Psoas muscle (tissue), 8 donors: ENCODE results near the gene GPR15. TPM values are rescaled to one million over a fixed set of nuclear protein-coding genes. Genes with fewer than 3 reads are reported as not detected.

ENCODE experiments used
- ATAC-seq, 4 donors: fragments of 200-7000 bp; cut with Tn5 transposase; one replicate each; pipeline ENCODE4 v1.9.1; 2020; ENCODE audit warnings: moderate library complexity in 3 of 4, mild to moderate bottlenecking in 2 of 4
- DNase-seq, 2 donors: peaks; one replicate each; pipeline ENCODE4 v3.0.0-alpha.2; 2020
- H3K27ac ChIP-seq: fragments of 200-600 bp; one replicate; pipeline ENCODE4 v1.8.0; 2022
- H3K27me3 ChIP-seq, 3 donors: fragments of 200-600 bp in 1 of 3; one replicate each; pipeline versions ENCODE4 v1.6.1 to v1.8.0; 2013 to 2022; ENCODE audit warnings: low read length in 2 of 3, mild to moderate bottlenecking in 2 of 3, moderate library complexity in 1 of 3; ENCODE audit not compliant: insufficient read depth in 3 of 3
- H3K36me3 ChIP-seq, 2 donors: fragments of 200-600 bp in 1 of 2; one replicate each; pipeline versions ENCODE4 v1.6.1 to v1.8.0; 2013 to 2022; ENCODE audit warnings: low read depth in 1 of 2, mild to moderate bottlenecking in 1 of 2, moderate library complexity in 1 of 2; ENCODE audit not compliant: insufficient read depth in 1 of 2
- H3K4me1 ChIP-seq: fragments of 200-600 bp; one replicate; pipeline ENCODE4 v1.8.0; 2022
- H3K4me3 ChIP-seq: fragments of 200-600 bp; one replicate; pipeline ENCODE4 v1.8.0; 2022; ENCODE audit warnings: mild to moderate bottlenecking
- H3K9me3 ChIP-seq: fragments of 200-600 bp; one replicate; pipeline ENCODE4 v1.8.0; 2022
- WGBS, 3 donors: extraction: QIAGEN DNeasy Blood & Tissue Kit; methylation state at CpG; one replicate each; pipeline versions ENCODE4 v1.1.6 to v1.1.7; 2013; 5-methylcytosine and 5-hydroxymethylcytosine counted together
- intact Hi-C, 2 donors: fragments of 100-400 bp; cut with DNase I; formaldehyde crosslinking; loops; one replicate each; pipeline versions ENCODE4 v1.11.0 to v1.14.2; 2022
- long read RNA-seq, 2 donors: library from polyadenylated mRNA; unstranded; transcript quantifications; one replicate each; pipeline ENCODE4 v2.0.0, GENCODE V29; 2021
- polyA plus RNA-seq, 3 donors: library from polyadenylated mRNA; stranded (reverse); fragments of 200-250 nt; gene quantifications; one replicate each; pipeline ENCODE4 v1.2.3, GENCODE V29; 2013
- total RNA-seq, 4 donors: library from RNA; stranded (reverse); fragmentation: NEBNext Ultra II Directional in 2 of 4; extraction: Animal tissue kit (Norgen Biotek cat#: 25700) in 2 of 4; gene quantifications; one replicate each; pipeline versions ENCODE4 v1.2.1 to v1.2.4, GENCODE V29; 2021 to 2023
- TF ChIP-seq, protein P1 (sequence below): fragments of 200-600 bp; IDR thresholded peaks from one replicate; pipeline ENCODE4 v1.8.0; 2022; ENCODE audit warnings: antibody characterized with exemption
- donor health status: healthy with polysubstance abuse.
- donor health status: DM: no; HTN: no; CAD: no; lungs with moderate emphysema.
- donor health status: Bipolar disorder and iron deficiency.
- donor health status: healthy.
- donor health status: DM: yes; HTN: yes; CAD: no.
- donor health status: DM: no; HTN: no; CAD: no.
- donor health status: DM: no; HTN: no; CAD: no.
- donor health status: DM: yes; HTN: yes; CAD: no.

The GPR15 gene
- not detected for total RNA-seq
- not detected for polyA plus RNA-seq
- long read RNA-seq, donor 1: 0 reads
- long read RNA-seq, donor 2: 0 reads

DNA sequence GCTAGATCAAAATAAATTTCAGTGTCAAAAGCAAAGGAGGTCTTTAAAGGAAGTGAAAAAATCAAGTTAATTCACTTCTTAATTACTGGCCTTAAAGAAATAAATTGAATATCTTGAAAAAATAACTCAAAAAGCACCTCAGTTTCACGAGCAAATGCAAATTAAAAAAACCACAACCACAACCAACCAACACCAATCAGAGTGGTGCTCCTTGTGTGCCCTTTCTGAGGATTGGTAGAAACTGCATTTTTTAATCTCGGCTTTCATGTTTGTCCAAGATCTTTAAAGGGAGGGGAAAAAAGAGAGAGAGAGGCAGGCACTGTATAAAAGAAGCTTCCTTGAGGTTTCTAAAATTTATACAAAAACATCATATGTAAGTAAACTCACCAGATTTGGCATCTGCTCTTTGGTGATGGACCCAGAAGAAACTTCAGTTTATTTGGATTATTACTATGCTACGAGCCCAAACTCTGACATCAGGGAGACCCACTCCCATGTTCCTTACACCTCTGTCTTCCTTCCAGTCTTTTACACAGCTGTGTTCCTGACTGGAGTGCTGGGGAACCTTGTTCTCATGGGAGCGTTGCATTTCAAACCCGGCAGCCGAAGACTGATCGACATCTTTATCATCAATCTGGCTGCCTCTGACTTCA lies at the start of gene GPR15:
Gene GPR15, plus strand, starts transcription at position 357 of the 653 bp plus-strand sequence. Its CDS starts 56 bp downstream, at position 413.
- no peak within 1 kb of the TSS for H3K27ac ChIP-seq
- H3K4me1 ChIP-seq: peaks cover 8% of the 10 kb centered on the region
- no peak for DNase-seq
- intact Hi-C loops: no loop called here
- no peak within 1 kb of the TSS for H3K4me3 ChIP-seq
- no peaks in the 10 kb centered on the region for H3K36me3 ChIP-seq
- H3K9me3 ChIP-seq: no peaks in the 10 kb centered on the region
- TF ChIP-seq, protein P1, sequence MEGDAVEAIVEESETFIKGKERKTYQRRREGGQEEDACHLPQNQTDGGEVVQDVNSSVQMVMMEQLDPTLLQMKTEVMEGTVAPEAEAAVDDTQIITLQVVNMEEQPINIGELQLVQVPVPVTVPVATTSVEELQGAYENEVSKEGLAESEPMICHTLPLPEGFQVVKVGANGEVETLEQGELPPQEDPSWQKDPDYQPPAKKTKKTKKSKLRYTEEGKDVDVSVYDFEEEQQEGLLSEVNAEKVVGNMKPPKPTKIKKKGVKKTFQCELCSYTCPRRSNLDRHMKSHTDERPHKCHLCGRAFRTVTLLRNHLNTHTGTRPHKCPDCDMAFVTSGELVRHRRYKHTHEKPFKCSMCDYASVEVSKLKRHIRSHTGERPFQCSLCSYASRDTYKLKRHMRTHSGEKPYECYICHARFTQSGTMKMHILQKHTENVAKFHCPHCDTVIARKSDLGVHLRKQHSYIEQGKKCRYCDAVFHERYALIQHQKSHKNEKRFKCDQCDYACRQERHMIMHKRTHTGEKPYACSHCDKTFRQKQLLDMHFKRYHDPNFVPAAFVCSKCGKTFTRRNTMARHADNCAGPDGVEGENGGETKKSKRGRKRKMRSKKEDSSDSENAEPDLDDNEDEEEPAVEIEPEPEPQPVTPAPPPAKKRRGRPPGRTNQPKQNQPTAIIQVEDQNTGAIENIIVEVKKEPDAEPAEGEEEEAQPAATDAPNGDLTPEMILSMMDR: no peak
- no peaks in the 10 kb centered on the region for H3K27me3 ChIP-seq
- WGBS, 3 donors: 76 to 79% (median 79%) methylated on average over 7 of the region's 7 CpGs
- no peak for ATAC-seq

DNA sequence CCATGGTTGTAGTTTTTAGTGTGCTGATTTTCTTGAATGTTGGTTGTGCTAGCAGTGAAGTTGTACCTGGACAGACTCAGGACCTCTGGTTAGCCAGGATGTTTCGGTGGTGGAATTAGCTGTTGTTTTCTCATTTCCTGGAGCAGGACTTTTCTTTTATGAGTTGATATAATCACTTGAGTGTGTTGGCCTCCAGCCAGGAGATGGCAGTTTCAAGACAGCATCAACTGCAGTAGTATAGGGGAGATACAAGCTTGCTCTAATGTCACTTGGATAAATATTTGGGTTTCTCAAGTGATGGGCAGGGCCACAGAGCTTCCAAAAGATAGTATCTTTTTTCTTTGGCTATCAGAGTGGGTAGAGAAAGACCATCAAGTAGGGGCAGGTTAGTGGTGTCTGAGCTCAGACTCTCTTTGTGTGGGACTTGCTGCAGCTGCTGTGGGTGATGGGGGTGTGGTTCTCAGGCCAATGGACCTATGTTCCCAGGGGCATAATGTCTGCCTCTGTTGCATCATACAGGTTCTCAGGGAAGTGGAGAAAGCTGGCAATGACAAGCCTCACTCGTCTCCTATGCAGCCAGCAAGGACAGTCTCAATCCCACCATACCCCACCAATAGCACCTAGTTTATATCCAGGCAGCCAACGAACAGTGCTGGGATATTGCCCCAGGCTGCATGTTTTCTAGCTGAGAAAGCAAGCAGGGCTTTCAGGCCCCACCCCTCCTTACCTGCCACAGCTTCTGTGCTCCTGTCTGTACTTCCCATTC lies 48.9 kb upstream of the GPR15 start:
- H3K27ac ChIP-seq: no peak overlapping the region
- H3K4me1 ChIP-seq: no peaks in the 10 kb centered on the region
- TF ChIP-seq, protein P1: no peak
- 58 to 66% (median 61%) methylated on average over 3 of the region's 3 CpGs for WGBS, 3 donors
- intact Hi-C loops: no loop called here
- no peak for ATAC-seq
- no peaks in the 10 kb centered on the region for H3K27me3 ChIP-seq
- H3K9me3 ChIP-seq: peaks cover 35% of the 10 kb centered on the region
- H3K36me3 ChIP-seq: no peaks in the 10 kb centered on the region
- H3K4me3 ChIP-seq: no peak overlapping the region
- no peak for DNase-seq

DNA sequence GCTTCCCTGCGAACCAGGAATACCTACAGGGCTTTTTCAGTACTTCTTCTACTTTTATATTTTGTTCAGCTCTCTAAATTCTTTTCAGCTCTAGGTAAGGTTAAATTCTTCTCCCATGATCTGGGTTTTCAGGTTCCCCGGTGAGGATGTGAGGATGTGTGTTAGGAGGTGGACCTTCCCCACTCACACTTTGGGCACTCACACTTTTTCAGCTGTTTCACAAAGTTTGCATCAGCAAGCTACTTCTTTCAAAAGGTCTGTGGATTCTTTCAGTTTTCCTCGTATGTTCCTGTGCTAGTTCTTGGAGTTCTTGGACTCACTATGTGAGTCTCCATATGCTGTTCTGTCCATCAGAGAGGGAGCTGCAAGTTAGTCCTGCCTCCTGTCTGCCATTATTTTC lies 48.2 kb upstream of the GPR15 start:
- Histone ChIP-seq H3K27me3 (no peaks in the 10 kb centered on the region), H3K4me1 (no peaks in the 10 kb centered on the region), H3K27ac (no peak overlapping the region), H3K36me3 (no peaks in the 10 kb centered on the region), H3K4me3 (no peak overlapping the region), H3K9me3 (peaks cover 37% of the 10 kb centered on the region)
- WGBS, 3 donors: 80 to 86% (median 83%) methylated on average over 3 of the region's 3 CpGs
- intact Hi-C loops: no loop called here
- ATAC-seq (no peak), DNase-seq (no peak)
- TF ChIP-seq, protein P1: no peak

DNA sequence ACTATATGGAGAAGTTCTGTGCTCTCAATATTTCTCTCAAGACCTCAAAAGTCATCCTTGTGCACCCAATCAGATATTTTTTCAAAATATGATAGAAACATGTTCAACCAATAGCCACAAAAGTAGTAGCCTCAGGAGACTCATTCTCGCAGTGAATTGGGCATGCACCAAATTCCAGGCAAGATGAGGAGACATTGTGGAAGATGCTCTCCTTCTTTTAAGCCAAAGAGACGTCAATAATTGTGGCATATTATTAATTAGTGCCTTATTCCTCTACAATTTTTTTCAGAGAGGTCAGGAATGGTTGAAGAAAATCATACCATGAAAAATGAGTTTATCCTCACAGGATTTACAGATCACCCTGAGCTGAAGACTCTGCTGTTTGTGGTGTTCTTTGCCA lies 34.4 kb upstream of the GPR15 start, which contains the start of gene OR5K2:
Gene OR5K2, plus strand, starts transcription at position 301 of the 400 bp plus-strand sequence. Its CDS starts 0 bp downstream, at position 301.
- 67 to 77% (median 73%) methylated on average over 2 of the region's 2 CpGs for WGBS, 3 donors
- intact Hi-C loops: no loop called here
- DNase-seq (no peak), ATAC-seq (no peak)
- Histone ChIP-seq H3K27me3 (no peaks in the 10 kb centered on the region), H3K4me3 (no peak within 1 kb of the TSS), H3K9me3 (no peaks in the 10 kb centered on the region), H3K4me1 (no peaks in the 10 kb centered on the region), H3K27ac (no peak within 1 kb of the TSS), H3K36me3 (no peaks in the 10 kb centered on the region)
- TF ChIP-seq, protein P1: no peak
